Medulla oblongata (tissue), 1 donor: ENCODE measurements around the gene KRT77.

Source experiments
- DNase-seq: peaks from one replicate; pipeline ENCODE4 v3.0.0-alpha.2; 2015; ENCODE audit errors: extremely low spot score

Gene KRT77

DNA sequence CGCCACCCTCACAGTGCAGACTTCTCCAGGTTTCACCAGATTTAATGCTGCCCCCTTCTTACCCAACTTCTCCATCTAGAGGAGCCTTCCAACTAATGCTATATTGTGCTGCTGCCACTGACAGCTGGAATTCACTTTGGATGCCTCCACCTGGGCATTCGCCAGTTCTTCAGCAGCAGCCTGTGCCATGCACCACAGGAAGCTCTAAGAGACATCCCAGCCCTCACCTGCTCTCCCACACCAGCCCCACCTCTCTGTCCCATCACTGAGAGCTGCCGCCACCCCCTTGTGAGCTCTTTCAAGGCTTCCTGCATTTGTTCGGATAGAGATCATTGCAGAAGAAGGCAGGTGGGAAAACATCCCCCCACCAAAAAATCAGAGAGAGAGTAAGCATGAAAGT is 46.7 kb downstream of the KRT77 start:
- DNase-seq, result no peak

DNA sequence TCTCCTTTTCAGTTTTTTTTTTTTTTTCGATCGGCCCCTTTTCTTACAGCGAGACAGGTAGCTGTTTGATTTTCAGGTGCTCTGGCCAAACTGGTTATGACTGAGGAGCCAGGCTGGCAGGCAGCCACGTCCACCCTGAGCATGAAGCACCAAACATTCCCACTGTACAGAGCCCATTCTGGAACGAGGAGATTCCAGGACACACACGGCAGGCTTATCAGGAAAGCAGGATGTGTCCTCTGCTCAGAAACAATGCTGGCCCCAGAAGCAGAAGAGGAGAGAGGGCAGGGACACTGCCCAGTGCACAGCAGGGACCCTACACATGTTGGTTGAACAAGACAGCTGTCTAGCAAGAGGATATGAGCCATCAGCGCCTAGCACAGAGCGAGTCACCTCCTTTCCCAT is 47.6 kb downstream of the KRT77 start:
- no peak for DNase-seq

DNA sequence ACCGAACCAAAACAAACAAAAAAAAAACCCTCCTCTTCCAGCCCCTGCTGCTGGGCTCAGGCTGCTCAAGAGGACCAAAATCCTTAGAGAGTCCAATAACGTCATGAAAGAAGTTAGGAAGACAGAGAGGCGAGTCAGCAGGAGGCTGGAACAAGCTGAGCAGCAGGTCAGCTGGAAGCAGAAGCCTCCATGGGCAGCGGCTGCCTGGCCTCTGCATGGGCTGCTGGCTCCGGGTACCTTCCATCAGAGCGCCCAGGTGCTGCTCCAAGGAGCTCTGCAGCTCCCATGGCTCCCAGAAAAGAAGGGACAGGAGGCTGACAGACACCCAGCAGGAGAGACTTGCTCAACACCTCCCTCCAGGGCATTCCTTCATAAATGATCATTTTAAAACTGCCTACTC is 48.1 kb downstream of the KRT77 start:
- no peak for DNase-seq

DNA sequence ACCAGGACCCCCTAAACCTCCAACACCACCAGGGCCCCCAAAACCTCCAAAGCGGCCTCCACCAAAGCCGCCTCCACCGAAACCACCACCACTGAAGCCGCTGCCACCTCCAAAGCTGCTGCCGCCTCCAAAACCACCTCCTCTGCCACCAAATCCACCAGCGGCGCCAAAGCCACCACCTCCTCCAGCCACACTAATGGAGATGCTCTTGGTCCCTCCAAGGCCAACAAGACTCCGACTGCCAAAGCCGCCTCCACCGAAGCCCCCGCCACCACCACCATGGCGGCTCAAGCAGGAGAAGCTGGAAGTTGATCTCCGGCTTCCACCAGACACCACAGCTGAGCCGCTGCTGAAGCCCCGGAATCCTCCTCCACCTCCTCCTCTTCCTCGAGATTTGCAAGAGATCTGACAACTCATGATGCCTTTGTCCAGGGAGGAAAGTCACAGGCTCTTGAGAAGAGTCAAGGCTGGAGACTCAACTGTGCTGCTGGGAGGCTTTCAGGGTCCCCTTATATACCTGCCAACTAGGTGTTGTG is 51.5 kb downstream of the KRT77 start, which contains the start of gene KRT2:
KRT2 (minus strand) TSS at position 486 of the 536 bp plus-strand sequence; CDS start at position 417, 69 bp downstream.
- DNase-seq, result no peak

DNA sequence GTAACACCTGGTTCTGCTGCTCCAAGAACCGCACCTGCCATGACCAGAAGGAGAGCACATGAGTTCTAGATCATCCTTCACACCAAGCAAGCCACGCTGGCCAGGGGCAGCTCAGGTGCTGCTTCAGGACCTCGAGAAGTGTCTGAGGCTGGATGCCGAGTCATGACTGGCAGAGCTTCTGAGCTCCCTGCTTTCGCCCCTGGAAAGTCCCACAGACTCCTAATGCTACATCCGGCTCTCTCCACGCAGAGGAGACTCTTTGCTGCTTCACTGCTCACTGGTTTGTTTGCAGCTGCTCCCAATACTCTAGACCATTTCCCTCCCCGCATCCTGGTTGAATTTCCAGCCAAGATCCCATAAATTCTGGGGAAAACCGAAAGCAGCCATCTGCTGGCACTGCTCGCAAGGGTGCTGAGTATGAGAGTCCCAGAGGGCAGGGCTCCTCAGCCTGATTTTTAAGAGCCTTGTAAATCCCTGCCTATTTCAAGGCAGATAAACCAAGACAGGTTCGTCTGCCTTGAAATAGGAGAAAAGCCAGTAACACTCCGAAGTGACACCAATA is 52.7 kb downstream of the KRT77 start:
- DNase-seq, result no peak

DNA sequence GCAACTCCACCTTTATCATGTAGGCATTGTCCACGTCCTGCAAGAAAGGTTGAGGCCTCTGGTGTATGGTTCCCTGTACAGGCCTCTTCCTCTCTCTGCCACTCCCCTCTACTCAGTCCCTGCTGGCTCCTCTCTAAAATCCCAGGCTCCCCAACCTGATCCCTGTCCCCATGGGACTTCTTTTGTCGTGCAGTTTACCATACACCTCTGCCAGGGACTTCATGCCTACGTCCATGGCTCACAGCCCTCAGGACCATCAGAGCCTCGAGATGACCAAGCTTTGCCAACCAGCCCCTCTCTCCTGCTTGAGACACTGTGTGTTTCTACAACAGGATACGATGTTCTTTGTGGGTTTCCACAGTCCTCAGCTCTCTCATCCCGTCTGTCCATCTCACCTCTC is 54.3 kb downstream of the KRT77 start:
- no peak for DNase-seq

DNA sequence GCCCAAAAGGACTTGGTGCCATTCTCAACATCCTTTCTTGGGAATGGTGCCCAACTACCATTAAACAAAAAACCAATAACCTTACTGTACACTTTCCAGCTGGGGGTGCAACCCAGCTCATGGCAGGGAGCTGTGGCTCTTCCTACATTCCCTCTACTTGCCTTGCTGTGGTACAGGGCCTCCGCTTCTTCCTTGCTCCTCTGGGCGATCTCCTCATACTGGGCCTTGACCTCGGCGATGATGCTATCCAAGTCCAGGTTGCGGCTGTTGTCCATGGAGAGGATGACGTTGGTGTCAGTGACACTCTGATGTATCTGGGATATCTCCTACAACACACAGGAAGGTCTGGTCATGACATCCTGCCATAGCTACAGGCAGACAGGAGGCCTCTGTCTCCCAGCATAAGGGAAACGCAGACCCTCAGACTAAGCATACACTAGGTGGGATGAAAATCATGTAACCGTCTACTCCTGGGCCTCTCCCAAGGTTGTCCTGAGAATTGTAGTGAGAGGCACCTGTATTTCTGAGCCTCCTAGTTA is 55.2 kb downstream of the KRT77 start:
- DNase-seq, result no peak

DNA sequence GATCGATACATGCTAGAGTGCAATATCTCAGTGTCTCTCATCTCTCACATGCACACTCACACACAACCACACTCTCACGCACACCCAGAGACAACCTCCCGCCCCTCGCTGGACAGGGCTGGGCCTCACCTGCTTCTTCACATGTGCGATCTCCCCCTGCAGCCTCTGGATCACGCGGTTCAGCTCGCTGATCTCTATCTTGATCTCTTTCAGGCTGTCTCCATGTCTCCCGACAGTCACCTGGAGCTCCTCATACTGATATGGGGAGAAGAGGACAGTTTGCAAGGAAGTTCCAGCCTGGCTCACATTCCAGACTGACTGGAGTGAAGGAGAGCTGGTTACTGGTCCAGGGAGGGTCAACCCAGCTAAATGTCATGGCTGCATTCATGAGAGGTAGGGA is 55.7 kb downstream of the KRT77 start:
- no peak for DNase-seq

DNA sequence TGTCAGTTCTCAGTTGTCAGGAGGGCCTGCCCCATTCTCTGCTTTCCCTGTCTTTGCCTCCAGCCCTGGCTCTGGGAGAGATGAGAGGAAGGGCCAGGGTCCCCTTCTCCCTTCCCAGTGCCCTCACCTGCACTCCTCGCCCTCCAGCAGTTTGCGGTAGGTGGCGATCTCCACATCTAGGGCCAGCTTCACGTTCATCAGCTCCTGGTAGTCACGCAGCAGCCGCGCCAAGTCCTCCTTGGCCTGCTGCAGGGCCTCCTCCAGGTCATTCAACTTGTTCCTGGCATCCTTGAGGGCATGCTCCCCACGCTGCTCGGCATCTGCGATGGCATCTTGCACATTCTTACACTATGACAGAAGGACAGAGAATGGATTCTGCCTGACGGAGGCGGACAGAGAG is 56.7 kb downstream of the KRT77 start:
- DNase-seq, result no peak

DNA sequence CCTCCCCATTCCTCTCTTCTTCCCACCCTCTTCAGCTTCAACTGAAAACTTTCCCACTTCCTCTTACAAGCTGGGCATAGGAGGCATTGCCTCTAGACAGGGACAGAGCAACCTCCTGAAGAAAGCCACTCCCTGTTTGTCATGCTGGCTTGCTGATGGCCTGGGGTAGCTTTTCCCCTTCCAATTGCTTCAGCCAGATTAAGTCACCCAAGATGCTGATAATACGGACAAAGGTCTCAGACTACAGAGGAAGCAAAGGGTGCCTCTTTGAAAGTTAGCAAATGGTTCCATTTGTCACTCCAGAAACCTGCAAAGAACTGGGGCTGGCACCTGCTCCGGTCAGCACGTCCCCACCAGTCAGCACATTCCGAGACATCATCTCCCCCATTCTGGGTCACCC is 57.3 kb downstream of the KRT77 start:
- no peak for DNase-seq

DNA sequence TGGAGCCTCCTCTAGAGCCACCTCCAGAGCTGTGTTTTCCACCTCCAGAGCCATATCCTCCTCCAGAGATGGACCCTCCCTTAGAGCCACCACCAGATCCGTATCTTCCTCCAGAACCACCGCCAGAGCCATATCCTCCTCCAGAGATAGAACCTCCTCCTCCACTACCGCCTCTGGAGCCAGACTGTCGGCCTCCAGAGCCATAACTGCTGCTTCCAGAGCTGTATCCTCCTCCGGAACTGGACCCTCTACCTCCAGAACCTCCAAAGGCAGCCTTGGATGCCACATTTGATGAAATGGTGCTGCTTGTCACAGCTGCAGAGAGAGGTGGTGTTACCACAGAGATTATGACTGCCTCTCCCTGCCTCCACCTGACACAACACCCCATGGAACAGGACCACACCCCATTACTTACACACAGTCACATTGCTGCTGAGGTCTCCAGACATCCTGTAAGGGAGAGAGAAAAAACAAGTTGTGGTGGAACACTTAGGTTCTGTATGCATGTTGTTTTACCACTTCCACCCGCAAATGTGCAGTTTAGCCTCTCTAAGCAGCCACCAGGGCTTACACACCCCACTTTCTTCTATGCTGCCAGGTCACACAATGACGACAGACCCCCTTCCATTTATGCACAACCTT is 58.1 kb downstream of the KRT77 start:
- DNase-seq, result no peak

DNA sequence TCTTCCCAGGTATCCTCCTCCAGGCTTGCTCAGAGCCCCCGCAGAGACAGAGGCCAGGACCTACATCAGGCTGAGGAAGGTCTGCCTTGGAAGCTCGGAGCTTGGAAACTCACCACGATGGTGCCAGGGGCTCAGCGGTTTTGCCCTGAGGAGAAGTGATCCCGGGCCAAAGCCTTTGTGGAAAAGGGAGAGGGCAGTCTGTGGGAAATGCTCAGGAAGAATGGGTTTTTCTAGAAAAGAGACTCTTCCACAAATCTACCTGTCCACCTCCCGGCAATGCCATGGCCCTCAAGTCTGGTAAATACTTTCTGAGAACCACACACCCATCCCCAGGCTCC is 59.3 kb downstream of the KRT77 start:
- DNase-seq, result no peak

DNA sequence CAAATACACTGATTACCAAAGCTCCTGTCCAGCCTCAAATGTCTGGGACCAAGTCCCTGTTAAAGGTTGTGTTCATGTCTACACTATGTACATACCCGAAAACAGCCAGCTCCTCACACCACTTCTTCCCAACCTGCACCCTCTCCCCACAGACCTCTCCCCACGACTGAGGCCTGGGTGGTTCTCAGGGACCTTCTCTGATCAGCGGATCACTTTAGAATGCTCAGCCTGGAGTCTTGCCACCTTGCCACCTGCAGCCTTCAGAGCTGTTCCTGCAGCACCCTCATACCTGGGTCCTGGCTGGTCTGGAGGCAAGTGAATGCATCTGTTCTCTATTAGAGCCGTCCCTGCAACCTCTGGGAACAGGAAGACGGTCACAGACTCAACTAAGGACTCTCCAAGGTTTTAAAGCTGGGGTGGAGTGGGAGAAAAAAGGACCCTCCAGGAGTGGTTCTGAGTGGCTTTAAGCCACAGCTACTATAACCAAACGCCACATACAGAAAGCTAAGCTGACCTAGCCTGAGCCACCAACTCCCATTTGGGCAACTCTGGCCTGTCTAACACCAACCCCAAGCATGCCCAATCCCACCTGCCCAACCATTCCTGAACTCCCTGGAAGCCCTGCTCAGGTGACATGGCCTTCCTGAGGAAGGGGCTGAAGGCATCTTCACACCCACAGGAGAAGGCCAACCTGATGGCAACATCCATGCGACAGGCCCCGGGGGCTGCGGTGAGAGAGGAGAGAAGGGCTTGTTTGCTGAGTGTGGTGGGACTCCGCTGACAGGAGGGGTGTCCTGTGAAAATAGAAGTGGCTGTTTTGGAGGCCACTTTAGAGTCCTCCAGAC is 59.9 kb downstream of the KRT77 start:
- DNase-seq, result no peak

DNA sequence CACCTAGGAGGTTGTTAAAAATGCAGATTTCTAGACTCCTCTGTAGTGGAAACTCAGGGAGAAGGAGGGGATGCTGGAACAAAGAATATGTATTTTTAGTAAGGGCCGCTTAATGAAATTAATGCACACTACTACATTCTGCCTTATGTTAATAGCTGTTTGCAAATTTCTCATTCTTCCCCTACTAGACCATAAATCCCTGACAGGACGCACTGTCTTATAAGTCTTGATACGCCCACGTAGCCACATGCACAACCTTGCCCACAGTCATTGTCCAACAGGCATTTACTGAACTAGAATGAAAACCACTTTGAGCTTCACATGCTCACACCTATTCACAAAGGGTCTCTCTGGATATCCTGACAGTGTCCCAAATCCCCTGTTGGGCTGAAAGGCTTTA is 61.9 kb downstream of the KRT77 start:
- DNase-seq, result no peak
